Right kidney (tissue), 1 donor: ENCODE data around the gene RIGI.
"Not testable (repeated sequence)": the region's sequence is repeated elsewhere in the genome, so short reads cannot be mapped to it uniquely, and the experiment has no call there.

Source experiments
- DNase-seq: peaks from one replicate; pipeline ENCODE4 v3.0.0-alpha.2; 2016

The RIGI gene

GRCh38 chr9:32533336-32533735, 7.3 kb upstream of the RIGI start:
- no peak for DNase-seq

- DNase-seq, result no peak
Observed at GRCh38 chr9:32526707-32527048, 682 bp upstream of the RIGI start.

- no peak for DNase-seq
Observed at GRCh38 chr9:32525709-32526030, 326 bp downstream of the RIGI start.

- DNase-seq, result peak; percentile 29
Observed at GRCh38 chr9:32524892-32525708, 896 bp downstream of the RIGI start.

- not testable (repeated sequence) for DNase-seq
Observed at GRCh38 chr9:32524558-32524891, 1.5 kb downstream of the RIGI start.

- DNase-seq, result no peak
Observed at GRCh38 chr9:32523910-32524309, 2.1 kb downstream of the RIGI start.

- no peak for DNase-seq
Observed at GRCh38 chr9:32518276-32518675, 7.7 kb downstream of the RIGI start.

- DNase-seq, result no peak
Observed at GRCh38 chr9:32516241-32516640, 9.8 kb downstream of the RIGI start.

GRCh38 chr9:32508728-32509127, 17.3 kb downstream of the RIGI start:
- no peak for DNase-seq

- no peak for DNase-seq
Observed at GRCh38 chr9:32503008-32503407, 23.0 kb downstream of the RIGI start.

- no peak for DNase-seq
Observed at GRCh38 chr9:32502464-32502863, 23.5 kb downstream of the RIGI start.

GRCh38 chr9:32501868-32502267, 24.1 kb downstream of the RIGI start:
- no peak for DNase-seq

GRCh38 chr9:32500768-32501167, 25.2 kb downstream of the RIGI start:
- no peak for DNase-seq

- DNase-seq, result no peak
Observed at GRCh38 chr9:32497921-32498320, 28.1 kb downstream of the RIGI start.

GRCh38 chr9:32490601-32491000, 35.4 kb downstream of the RIGI start:
- DNase-seq, result no peak

- no peak for DNase-seq
Observed at GRCh38 chr9:32487981-32488380, 38.0 kb downstream of the RIGI start.

- DNase-seq, result no peak
Observed at GRCh38 chr9:32486839-32487562, 39.0 kb downstream of the RIGI start.

GRCh38 chr9:32483343-32483742, 42.7 kb downstream of the RIGI start:
- DNase-seq, result no peak
